B cell (primary cell): ENCODE measurements around the gene ATP6V0A1.
"Not testable (repeated sequence)": the region's sequence is repeated elsewhere in the genome, so short reads cannot be mapped to it uniquely, and the experiment has no call there.

Source experiments
- CTCF ChIP-seq: fragments of 200-600 bp; IDR thresholded peaks from one replicate; pipeline ENCODE4 v1.8.0; 2022; ENCODE audit warnings: antibody characterized with exemption, mild to moderate bottlenecking
- EZH2 ChIP-seq: IDR thresholded peaks from 2 replicates; pipeline ENCODE4 v1.6.1; 2012; ENCODE audit warnings: borderline replicate concordance, low read depth, mild to moderate bottlenecking, moderate library complexity, low read length; ENCODE audit not compliant: insufficient read depth, poor library complexity, severe bottlenecking

GRCh38 chr17:42454987-42455386, 3.7 kb upstream of the ATP6V0A1 start:
- TF ChIP-seq CTCF, EZH2: not testable (repeated sequence)
